ENCODE measurements around the gene PFKFB4.

PFKFB4 gene

GRCh38 chr3:48528048-48528447 is 28.6 kb downstream of the PFKFB4 start:
- no peak for TF ChIP-seq CTCF (IDR thresholded peaks at IDR 0.05; ENCODE audit: insufficient read depth, low read length, missing control alignments)
- H3K4me3 ChIP-seq (ENCODE audit: low read depth, low read length), result no peak overlapping the region
- ChIA-PET CTCF (interaction anchor here (1.8 kb wide), 1 partner anchor 13 kb away, joined by 7 read pairs; no protein-coding TSS in a partner anchor), POLR2A (no interaction called here)
- no peak for DNase-seq (ENCODE audit: low read depth, low spot score)

- CTCF ChIA-PET, result no interaction called here
- no peak overlapping the region for H3K4me3 ChIP-seq (ENCODE audit: low read depth, low read length)
- DNase-seq (ENCODE audit: low read depth, low spot score), result no peak
- TF ChIP-seq CTCF (IDR thresholded peaks at IDR 0.05; ENCODE audit: insufficient read depth, low read length, missing control alignments), result no peak
- POLR2A ChIA-PET, result no interaction called here
These were observed 31.6 kb downstream of the PFKFB4 start for GRCh38 chr3:48524970-48525369.

GRCh38 chr3:48521635-48522034 is 35.0 kb downstream of the PFKFB4 start:
- ChIA-PET CTCF (interaction anchor here (0.7 kb wide), 1 partner anchor 28 kb away, joined by 3 read pairs; no protein-coding TSS in a partner anchor), POLR2A (no interaction called here)
- TF ChIP-seq CTCF (IDR thresholded peaks at IDR 0.05; ENCODE audit: insufficient read depth, low read length, missing control alignments), result no peak
- no peak for DNase-seq (ENCODE audit: low read depth, low spot score)
- H3K4me3 ChIP-seq (ENCODE audit: low read depth, low read length), result no peak overlapping the region

- H3K4me3 ChIP-seq (ENCODE audit: low read depth, low read length), result no peak overlapping the region
- TF ChIP-seq CTCF (IDR thresholded peaks at IDR 0.05; ENCODE audit: insufficient read depth, low read length, missing control alignments), result no peak
- no peak for DNase-seq (ENCODE audit: low read depth, low spot score)
- ChIA-PET CTCF (interaction anchor here (1.5 kb wide), 1 partner anchor 10 kb away, joined by 4 read pairs; no protein-coding TSS in a partner anchor), POLR2A (no interaction called here)
These were observed 37.3 kb downstream of the PFKFB4 start for GRCh38 chr3:48519277-48519643.

GRCh38 chr3:48518638-48519276 is 37.8 kb downstream of the PFKFB4 start:
- DNase-seq (ENCODE audit: low read depth, low spot score), result no peak
- no peak for TF ChIP-seq CTCF (IDR thresholded peaks at IDR 0.05; ENCODE audit: insufficient read depth, low read length, missing control alignments)
- ChIA-PET CTCF (no interaction called here), POLR2A (no interaction called here)
- H3K4me3 ChIP-seq (ENCODE audit: low read depth, low read length), result no peak overlapping the region

- CTCF ChIA-PET, result no interaction called here
- no peak overlapping the region for H3K4me3 ChIP-seq (ENCODE audit: low read depth, low read length)
- no peak for DNase-seq (ENCODE audit: low read depth, low spot score)
- TF ChIP-seq CTCF (IDR thresholded peaks at IDR 0.05; ENCODE audit: insufficient read depth, low read length, missing control alignments), result no peak
- POLR2A ChIA-PET, result no interaction called here
These were observed 38.5 kb downstream of the PFKFB4 start for GRCh38 chr3:48518069-48518468.
